NCI-H2227 (cell line): ENCODE measurements around the gene MGST2.
"Not testable (repeated sequence)": the region's sequence is repeated elsewhere in the genome, so short reads cannot be mapped to it uniquely, and the experiment has no call there.

ENCODE experiments used
- DNase-seq: peaks from one replicate; lab custom pipeline; 2025; ENCODE audit not compliant: unreplicated experiment; lab: John Stamatoyannopoulos, UW

The MGST2 gene

GRCh38 chr4:139669335-139669734 lies 3.7 kb downstream of the MGST2 start:
- no peak for DNase-seq

DNA sequence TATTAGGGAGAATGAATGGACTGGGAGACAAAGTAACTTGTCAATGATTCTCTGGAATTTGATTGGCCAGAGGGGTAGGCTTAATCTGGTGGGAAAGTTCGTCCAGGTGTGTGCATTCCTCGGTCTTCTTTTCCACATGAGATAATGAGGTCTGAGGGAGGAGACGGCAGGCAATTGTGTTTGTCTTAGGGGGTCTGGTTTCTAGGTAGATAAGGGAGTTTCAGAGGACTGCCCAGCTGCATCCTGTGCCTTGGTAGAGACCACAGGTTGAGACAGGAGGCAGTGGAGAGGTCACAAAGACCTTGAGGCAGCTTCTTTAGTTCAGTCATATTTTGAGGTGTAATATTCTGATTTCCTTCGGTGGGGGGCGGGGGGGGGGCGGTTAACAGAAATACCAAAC lies 4.3 kb downstream of the MGST2 start:
- no peak for DNase-seq

DNA sequence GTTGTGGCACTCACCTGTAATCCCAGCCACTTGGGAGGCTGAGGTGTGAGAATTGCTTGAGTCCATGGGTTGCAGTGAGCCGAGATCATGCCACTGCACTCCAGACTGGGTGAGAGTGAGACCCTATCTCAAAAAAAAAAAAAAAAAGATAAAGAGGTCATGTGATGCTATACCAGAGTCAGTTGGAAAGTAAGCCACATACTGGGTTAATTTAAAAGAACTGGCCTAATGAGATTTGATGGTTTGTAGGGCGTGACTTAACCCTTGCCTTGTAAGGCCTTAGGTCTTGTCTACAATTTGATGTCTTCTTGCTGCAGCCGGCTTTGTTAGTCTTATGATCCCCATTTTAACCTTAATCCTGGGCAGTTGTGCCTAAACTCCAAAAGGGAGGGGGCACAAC lies 5.2 kb downstream of the MGST2 start:
- no peak for DNase-seq

GRCh38 chr4:139672215-139672614 lies 6.6 kb downstream of the MGST2 start:
- DNase-seq: no peak

DNA sequence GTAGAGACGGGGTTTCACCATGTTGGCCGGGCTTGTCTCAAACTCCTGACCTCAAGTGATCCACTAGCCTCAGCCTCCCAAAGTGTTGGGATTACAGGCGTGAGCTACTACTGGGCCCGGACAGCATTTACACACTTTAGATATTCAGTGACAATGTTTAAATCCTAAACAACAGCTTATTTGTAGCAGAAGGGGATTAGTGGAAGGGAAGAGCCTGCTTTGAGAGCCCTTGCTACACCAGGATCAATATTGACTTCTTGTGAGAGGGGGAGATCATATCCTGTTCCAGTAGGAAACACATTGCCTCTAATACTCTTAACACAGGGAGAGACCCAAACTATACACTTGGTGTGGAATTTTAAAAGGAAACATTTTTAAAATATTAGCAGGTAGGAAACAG lies 7.1 kb downstream of the MGST2 start:
- DNase-seq: no peak

GRCh38 chr4:139674875-139675550 lies 9.4 kb downstream of the MGST2 start:
- DNase-seq: no peak

DNA sequence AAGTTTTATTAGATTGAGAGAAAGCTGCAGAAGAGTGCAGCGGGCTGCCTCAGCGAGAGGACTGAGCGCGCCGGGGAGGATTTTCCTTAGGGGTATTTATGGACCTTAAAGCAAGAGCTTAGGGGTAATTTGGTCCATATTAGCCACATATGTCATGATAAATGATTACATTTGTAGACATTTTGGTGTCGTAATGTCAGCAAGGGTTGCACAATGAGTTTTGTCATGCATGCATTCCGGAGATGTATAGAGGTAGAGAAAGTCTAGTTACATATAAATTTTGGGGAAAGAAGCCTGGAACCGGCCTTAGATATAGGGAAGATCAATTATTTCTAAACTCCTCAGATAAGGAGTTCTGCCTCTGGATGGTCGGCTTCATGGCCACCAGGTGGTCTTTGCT lies 10.0 kb downstream of the MGST2 start:
- no peak for DNase-seq

DNA sequence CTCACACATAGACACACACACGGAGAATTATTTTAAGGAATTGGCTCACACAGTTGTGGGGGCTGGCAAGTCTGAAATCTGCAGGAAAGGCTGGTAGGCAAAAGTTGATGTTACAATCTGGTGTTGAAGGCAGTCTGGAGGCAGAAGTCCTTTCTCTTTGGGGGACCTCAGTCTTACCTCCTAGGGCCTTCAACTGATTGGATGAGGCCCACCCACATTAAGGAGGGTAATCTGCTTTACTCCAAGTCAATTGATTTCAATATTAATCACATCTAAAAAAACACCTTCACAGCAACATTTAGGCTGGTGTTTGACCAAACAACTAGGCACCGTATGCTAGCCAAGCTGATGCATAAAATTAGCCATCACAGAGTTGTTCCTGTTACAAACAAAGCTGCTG lies 10.7 kb downstream of the MGST2 start:
- no peak for DNase-seq

- no peak for DNase-seq
Observed at GRCh38 chr4:139676913-139677585, 11.4 kb downstream of the MGST2 start.

- no peak for DNase-seq
Observed at GRCh38 chr4:139682309-139682708, 16.7 kb downstream of the MGST2 start.

GRCh38 chr4:139682741-139683151 lies 17.1 kb downstream of the MGST2 start:
- DNase-seq: no peak

DNA sequence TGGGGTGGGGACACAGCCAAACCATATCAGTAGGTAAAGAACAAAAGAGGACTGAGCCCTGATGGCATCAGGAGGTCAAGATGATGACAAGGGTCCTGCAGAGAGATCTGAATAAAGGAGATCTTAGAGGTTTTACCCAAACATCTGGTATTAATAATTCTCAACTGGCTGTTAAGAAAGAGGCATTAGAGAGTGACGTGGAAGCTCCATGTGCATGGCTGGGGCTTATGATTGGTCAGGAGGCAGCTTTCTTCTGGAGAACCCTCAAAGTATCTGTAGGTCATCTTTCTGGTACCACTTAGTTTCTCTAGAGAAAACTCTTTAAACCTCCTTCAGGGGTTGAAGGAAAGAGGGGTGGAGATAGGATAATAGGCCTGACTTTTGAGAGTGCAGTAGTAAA lies 18.7 kb downstream of the MGST2 start:
- DNase-seq: no peak

GRCh38 chr4:139685180-139685579 lies 19.6 kb downstream of the MGST2 start:
- DNase-seq: no peak

DNA sequence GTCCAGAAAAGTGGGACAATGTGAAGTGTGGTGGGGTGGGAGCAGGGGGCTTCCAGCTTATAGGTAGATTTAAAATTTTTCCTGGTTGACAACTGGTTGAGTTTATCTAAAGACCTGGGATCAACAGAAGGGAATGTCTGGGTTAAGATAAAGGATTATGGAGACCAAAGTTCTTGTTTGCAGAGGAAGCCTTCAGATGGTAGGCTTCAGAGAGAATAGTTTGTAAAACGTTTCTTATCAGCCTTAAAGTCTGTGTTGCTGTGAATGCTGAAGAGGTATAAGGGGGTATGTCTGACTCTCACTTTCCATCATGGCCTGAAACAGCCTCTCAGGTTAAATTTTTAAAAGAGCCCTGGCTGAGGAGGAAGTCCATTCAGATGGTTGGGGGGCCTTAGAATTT lies 20.5 kb downstream of the MGST2 start:
- no peak for DNase-seq

- no peak for DNase-seq
Observed at GRCh38 chr4:139686988-139687387, 21.4 kb downstream of the MGST2 start.

DNA sequence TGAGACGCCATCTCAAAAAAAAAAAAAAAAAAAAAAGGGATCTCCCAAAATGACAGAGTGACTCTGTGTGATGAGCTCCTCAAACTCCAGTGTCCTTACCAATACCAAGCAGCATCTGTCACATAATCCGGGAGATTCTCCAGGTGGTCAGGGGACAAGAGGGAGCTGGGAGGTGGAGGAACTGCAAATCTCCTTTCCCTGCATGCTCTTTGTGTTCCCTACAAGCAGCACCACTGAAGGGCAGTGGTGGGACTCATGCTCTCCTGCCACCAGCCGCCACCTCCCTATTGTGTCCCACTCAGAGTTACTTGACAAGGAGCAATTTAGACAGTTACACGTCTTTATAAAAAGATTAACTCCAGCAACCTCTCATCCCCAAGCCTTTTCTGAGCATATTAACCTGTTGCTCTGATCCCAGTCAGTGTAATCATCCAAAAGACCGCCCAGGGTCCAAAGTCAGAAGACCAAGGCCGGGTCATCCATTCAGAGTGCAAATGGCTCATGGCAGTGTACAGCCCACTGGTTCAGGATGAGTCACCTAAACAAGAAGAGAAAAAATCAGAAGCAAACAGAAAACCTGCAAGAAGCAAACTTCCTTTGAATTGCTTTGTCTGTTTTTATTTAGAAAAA lies 23.6 kb downstream of the MGST2 start:
- peak; percentile 14 for DNase-seq

DNA sequence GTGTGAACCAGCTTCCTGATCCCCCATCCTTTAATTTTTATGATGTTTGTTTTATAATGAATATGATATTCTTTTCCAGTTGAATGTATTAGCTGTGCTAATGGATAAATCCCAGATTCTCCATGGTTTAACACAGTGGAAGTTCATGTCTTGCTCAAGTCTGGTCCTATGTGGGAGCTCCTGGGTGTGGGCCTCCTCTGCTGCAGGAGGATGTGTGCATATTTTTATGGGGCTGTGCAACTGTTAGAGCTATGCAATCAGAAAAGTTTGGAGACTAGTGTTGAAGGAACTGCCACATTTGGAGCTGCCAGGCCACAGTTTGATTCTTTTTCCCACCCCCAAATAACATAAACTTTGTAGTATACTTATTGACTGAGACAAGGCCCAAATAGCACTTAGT lies 24.8 kb downstream of the MGST2 start:
- DNase-seq: no peak

DNA sequence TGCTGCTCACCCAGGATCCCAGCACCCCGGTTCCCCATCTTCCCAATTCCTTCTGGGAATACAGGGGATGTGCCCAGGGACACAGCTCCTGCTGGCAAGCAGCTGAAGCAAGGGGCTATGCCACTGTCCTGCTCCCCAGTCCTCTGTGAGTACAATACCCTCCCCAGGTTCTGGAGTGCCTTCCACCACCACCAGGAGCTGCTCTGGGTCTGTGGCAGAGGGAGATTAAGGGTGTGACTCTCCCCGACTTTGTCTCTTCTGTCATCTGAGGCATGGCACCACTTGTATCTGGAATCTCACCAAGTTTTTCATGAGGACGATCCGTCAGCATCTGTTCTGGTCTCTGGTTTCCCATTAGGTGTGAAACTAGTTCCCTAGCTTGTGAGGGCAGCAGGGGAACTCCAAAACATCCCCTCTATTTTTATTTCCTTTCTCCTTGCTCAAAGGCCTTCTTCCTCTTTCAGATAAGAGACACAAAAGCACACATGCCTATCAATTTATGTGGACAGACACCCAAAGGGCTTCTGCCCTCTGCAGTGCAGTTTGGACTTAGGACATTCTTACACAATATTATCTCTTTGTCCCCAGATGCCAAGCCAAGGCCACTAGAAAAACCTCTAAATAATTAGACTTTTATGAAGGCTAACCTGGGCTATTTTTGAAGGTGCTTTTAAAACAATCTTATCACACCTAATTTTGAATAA lies 26.8 kb downstream of the MGST2 start:
- DNase-seq: no peak

DNA sequence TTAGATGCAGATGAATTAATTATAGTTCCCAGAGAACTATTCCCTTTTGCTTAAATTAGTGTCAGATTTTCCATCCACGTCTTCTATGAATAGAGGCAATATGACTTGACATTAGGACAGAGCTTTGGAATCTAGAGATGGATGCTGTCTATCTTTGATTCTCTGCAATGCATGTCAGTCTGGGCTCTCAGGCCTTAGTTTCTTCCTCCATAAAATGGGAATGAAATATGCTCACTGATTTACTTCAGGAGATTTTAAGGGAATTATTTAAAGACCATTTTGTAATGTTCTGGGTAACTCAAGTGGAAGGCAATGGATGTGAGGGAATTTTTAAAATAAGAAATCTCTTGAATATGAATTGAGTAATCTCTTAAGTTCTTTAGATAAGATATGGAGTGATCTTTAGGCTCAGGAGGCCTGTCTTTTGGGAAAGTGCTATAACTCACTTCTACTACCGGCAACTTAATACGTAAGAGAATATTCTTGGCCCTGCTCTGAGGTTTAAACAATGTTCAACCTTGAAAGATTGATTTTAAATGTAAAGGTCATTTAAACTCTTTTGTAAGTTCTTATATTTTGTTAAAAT lies 29.0 kb downstream of the MGST2 start:
- DNase-seq: no peak

DNA sequence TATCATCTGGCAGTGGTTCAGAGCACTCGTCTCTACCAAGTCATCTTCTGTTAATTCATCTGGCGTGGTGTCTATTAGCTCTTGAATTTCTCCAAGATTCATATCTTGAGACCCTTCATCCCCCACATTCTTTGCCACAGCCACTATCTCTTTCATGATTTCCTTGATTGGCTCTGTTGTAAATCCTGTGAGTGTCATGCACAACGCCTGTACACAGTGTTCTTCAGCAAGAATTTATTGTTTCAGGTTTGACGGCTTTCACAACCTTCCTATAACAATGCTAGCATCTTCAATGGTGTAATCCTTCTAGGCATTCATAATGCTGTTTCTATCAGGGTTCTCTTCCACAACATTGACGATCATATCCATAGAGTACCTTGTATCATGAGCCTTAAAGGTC lies 30.9 kb downstream of the MGST2 start:
- no peak for DNase-seq

GRCh38 chr4:139698167-139698925 lies 32.7 kb downstream of the MGST2 start:
- DNase-seq: not testable (repeated sequence)
